Measurements from ENCODE around the gene LYPD6B.

LYPD6B gene

GRCh38 chr2:149173220-149173619 is 134.7 kb downstream of the LYPD6B start:
- no peak overlapping the region for H3K4me3 ChIP-seq (ENCODE audit: low read depth, low read length)
- TF ChIP-seq CTCF (IDR thresholded peaks at IDR 0.05; ENCODE audit: borderline replicate concordance, insufficient read depth, low read depth, low read length), result no peak

GRCh38 chr2:149175956-149176355 is 137.5 kb downstream of the LYPD6B start:
- no peak overlapping the region for H3K4me3 ChIP-seq (ENCODE audit: low read depth, low read length)
- TF ChIP-seq CTCF (IDR thresholded peaks at IDR 0.05; ENCODE audit: borderline replicate concordance, insufficient read depth, low read depth, low read length), result no peak

- H3K4me3 ChIP-seq (ENCODE audit: low read depth, low read length), result no peak overlapping the region
- no peak for TF ChIP-seq CTCF (IDR thresholded peaks at IDR 0.05; ENCODE audit: borderline replicate concordance, insufficient read depth, low read depth, low read length)
Observed at GRCh38 chr2:149178612-149179011, 140.1 kb downstream of the LYPD6B start.

GRCh38 chr2:149180226-149180875 is 141.9 kb downstream of the LYPD6B start:
- TF ChIP-seq CTCF (IDR thresholded peaks at IDR 0.05; ENCODE audit: borderline replicate concordance, insufficient read depth, low read depth, low read length), result no peak
- H3K4me3 ChIP-seq (ENCODE audit: low read depth, low read length), result no peak overlapping the region

GRCh38 chr2:149183187-149183586 is 144.7 kb downstream of the LYPD6B start:
- H3K4me3 ChIP-seq (ENCODE audit: low read depth, low read length), result no peak overlapping the region
- TF ChIP-seq CTCF (IDR thresholded peaks at IDR 0.05; ENCODE audit: borderline replicate concordance, insufficient read depth, low read depth, low read length), result no peak

- no peak overlapping the region for H3K4me3 ChIP-seq (ENCODE audit: low read depth, low read length)
- TF ChIP-seq CTCF (IDR thresholded peaks at IDR 0.05; ENCODE audit: borderline replicate concordance, insufficient read depth, low read depth, low read length), result no peak
Observed at GRCh38 chr2:149184991-149185390, 146.5 kb downstream of the LYPD6B start.

- TF ChIP-seq CTCF (IDR thresholded peaks at IDR 0.05; ENCODE audit: borderline replicate concordance, insufficient read depth, low read depth, low read length), result no peak
- H3K4me3 ChIP-seq (ENCODE audit: low read depth, low read length), result no peak overlapping the region
Observed at GRCh38 chr2:149185942-149186490, 147.5 kb downstream of the LYPD6B start.
